ENCODE results near the gene ZBTB37.
A peak's percentile ranks its signal among the peaks of the same experiment; 100 is the strongest.
"Not testable (repeated sequence)": the region's sequence is repeated elsewhere in the genome, so short reads cannot be mapped to it uniquely, and the experiment has no call there.

The ZBTB37 gene

DNA sequence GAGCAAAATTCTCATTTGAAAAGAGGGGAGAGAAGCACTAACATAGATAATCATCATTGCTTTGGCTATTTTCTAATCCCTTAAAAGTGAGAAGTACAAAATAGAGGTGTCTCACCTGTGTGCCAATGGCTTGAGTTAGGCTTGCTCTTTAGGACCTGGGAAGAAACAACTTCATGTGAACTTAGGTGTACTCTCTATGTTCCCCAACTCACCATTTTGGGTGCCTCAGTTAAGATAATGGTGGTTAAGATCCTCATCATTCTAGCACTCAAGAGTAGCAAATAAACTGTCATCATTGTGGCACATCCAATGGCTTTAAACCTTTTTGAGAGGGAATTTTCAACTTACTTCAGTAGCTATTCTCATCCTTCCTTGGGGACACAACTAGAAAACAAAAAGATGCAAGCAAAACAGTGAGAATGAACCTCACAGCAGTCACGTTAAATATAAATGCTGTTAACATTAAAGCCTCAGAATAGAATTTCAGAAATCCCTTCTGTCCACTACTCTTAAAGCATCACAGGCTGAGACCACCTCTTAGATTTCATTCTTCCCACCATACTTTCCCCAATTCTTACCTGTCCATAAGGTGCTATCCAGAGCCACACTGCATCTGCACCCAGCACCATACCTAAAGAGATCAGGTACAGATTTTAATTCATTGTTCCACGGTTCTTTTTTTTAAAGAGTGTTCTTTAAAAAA lies 1.6 kb upstream of the ZBTB37 start:
- DNase-seq: no peak

- no peak for DNase-seq
These were observed 933 bp upstream of the ZBTB37 start for GRCh38 chr1:173867141-173867752.

GRCh38 chr1:173867753-173868265 lies 371 bp upstream of the ZBTB37 start, which contains the start of gene GAS5:
Gene GAS5, minus strand, starts transcription at chr1:173867989.
- peak; percentile 97 for DNase-seq

DNA sequence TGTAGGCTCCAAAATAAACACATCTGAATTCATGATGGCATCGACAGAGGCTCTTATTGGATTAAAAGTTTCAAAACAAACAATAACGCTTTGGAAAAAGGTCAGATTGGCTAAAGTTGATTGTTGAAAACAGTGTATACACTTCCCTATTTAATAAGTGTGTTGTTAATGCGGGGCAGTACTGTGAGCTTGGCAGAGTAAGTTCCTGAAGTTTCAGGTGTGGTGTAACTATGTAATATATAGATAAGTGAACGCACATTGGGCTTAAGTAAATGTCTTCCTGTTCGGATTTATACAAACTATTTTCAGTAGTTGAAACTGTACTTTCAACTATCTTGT lies 810 bp downstream of the ZBTB37 start:
- peak; percentile 79 for DNase-seq

DNA sequence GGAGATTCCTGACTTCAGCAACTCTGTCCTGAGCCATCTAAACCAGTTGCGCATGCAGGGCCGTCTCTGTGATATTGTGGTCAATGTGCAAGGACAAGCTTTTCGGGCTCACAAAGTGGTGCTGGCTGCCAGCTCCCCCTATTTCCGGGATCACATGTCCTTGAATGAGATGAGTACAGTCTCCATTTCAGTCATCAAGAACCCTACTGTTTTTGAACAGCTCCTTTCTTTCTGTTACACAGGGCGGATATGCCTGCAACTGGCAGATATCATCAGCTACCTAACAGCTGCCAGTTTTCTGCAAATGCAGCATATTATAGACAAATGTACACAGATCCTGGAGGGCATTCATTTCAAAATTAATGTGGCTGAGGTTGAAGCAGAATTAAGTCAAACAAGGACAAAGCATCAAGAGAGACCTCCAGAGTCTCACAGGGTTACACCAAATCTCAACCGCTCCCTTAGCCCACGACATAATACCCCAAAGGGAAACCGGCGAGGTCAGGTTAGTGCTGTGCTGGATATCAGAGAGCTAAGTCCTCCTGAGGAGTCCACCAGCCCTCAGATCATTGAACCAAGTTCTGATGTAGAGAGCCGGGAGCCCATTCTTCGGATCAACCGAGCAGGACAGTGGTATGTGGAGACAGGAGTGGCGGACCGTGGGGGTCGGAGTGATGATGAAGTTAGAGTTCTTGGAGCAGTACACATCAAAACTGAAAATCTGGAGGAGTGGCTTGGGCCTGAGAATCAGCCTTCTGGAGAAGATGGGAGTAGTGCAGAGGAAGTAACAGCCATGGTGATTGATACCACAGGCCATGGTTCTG lies 2.3 kb downstream of the ZBTB37 start:
- DNase-seq: peak; percentile 15

DNA sequence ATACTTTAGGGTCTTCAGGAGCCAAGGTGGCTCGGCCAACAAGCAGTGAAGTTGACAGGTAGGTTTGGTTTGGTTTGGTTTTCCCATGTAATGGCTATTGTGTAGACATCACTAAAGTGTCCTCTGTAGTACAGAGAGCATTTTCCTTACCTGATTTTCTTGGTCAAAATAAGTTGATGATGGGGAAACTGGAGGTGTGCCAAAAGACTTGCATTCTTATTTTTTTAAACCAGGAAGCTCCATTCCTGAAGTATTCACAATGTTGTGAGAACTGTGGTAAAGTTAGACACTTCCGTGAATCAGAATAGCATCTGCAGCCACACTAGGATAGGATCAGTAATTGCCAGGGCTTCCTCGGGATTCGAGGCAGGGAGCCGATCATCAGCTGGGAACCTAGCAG lies 2.9 kb downstream of the ZBTB37 start:
- no peak for DNase-seq

- no peak for DNase-seq
These were observed 3.3 kb downstream of the ZBTB37 start for GRCh38 chr1:173871500-173871899.

GRCh38 chr1:173876732-173877131 lies 8.6 kb downstream of the ZBTB37 start:
- DNase-seq: no peak

DNA sequence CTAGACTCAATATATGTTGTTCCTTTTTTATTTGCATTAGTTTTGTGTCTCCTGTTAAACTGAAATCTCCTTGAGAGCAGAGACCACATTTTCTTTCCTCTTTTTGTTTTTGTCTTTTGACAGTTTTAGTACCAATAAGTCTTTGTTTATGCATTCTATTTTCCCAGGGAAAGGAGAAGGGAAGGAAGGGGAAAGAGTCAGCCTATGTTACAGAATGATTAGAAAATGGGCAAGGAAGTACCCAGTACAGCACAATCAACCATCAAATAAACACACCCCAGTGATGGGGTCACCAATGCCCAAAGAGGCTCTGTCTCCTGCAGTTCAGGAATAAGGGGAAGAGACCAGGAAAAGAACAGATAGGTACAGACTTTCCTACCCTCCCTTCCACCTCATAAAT lies 10.1 kb downstream of the ZBTB37 start:
- no peak for DNase-seq

DNA sequence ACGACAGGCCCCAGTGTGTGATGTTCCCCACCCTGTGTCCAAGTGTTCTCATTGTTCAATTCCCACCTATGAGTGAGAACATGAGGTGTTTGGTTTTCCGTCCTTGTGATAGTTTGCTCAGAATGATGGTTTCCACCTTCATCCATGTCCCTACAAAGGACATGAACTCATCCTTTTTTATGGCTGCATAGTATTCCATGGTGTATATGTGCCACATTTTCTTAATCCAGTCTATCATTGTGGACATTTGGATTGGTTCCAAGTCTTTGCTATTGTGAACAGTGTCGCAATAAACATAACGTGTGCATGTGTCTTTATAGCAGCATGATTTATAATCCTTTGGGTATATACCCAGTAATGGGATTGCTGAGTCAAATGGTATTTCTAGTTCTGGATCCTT lies 12.9 kb downstream of the ZBTB37 start:
- DNase-seq: not testable (repeated sequence)

DNA sequence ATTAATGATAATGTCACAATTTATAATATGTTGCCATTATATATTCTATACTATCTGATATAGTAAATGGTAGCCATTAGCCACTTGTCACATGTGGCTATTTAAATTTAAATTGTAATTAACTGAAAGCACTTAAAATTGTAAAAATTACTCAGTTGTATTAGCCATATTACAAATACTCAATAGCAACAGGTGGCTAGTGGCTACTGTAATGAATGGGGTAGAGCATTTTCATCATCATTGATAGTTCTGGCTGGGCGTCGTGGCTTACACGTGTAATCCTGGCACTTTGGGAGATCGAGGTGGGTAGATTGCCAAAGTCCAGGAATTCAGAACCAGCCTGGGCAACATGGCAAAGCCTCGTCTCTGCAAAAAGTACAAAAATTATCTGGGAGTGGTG lies 16.5 kb downstream of the ZBTB37 start:
- DNase-seq: no peak

DNA sequence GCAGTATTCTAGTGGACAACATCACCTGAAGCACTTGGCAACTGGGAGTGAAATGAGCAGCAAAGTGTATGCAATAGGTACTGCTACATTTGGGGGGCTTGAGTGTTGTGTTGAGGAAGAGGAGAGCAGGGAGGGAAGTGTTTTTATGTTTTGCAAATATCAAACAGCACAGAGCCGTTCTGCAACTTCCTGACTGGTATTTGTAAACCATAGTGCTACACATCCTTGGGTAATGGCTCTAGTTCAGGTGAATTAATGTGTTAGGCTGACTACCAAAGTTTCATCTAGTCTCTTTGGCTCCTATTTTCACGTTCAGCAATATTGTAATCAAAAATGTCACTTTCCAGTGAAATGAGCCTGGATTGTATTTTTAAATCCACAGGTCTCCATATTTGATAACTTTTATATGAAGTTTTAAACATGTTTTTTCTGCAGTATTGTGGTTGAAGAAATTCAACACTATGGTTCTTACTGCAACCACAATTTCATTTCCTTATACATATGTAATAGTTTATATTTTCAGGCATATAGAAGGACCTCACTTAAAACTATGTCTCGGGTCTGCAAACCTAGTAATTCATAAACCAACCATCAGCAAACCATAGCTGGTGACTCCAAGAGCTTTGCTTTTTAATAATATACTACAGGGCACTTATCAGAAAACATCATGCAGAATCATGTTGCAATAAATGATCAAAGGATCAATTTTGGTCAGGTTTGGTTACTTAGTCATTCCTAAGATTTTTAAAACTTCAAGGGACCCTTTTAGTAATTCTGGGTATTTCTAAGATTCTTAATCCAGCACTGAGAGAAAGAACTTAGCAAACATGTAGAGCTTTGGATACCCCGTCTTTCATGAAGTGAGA lies 18.8 kb downstream of the ZBTB37 start:
- DNase-seq: no peak

- no peak for DNase-seq
These were observed 19.4 kb downstream of the ZBTB37 start for GRCh38 chr1:173887627-173888026.

DNA sequence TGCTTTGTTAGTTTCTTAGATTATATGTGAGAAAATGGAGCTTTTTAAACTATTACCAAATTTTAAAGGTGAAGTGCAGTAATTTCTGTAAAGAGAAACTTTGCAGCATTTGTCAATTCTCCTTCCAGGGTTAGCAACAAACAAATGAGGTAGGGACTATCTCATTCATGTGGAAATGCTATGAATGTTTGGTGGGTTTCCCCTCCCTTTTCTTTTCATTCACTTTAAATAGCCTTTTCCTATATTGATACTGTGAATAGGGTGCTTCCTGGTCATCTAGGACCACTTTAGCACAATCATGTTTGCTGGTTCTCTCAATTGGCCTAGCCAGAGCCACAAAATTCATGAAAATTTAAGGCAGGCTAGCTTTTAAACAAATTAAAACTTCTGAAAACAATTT lies 20.6 kb downstream of the ZBTB37 start:
- no peak for DNase-seq

- DNase-seq: no peak
These were observed 21.7 kb downstream of the ZBTB37 start for GRCh38 chr1:173889885-173890284.

DNA sequence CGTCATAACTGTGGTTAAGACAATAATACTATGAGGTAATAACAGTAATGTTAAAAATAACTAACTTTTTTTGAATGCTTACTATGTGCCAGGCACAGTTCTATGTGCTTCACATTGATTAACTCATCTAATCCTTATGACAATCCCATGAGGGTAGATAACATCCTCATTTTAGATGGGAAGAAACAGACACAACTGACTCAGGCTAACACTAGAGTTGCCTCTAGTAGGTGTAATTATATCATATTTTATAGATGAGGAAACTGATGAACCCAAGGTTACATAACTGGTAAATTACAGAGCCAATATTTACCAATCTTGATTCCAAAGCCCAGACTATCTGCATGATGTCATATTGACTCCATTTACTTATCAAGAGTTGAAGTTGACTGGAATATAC lies 25.4 kb downstream of the ZBTB37 start:
- DNase-seq: no peak

- DNase-seq: no peak
These were observed 26.0 kb downstream of the ZBTB37 start for GRCh38 chr1:173894189-173894588.

DNA sequence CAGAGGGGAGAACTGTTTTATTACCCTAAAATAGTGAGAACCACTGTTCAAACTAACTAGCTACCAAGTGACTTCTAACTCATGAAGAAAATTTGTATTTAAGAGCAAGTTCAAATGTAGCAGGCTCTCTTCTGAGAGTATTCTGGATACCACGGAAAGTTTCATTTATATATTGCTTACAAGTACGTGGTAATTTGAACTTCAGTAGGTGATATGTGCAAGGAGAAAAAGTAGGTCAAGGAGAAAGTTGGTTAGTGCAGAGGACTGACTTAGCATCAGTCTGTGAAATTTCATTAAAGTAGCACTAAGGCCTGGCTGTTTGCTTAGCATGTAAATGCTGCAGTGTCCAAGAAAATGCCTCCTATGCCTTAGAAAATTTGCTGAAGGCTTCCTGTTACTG lies 32.2 kb downstream of the ZBTB37 start:
- no peak for DNase-seq

DNA sequence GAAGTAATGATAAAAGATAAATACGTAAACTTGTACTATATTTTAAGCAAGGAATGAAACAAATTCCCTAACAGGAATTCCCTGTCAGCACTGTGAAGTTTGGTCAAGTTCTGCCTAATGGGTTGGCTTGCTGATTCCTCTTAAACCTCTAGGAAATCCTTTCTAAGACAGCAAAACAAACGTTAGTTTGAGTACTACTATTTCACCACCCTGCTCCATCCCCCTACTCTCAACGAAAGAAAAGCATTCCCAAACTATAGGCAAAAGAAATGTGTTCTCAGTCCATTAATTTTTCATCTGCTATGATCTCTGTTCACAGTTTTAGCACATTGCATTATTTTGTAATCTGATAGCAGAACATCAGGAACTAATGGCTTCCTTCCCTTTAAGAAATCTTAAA lies 32.8 kb downstream of the ZBTB37 start:
- no peak for DNase-seq

DNA sequence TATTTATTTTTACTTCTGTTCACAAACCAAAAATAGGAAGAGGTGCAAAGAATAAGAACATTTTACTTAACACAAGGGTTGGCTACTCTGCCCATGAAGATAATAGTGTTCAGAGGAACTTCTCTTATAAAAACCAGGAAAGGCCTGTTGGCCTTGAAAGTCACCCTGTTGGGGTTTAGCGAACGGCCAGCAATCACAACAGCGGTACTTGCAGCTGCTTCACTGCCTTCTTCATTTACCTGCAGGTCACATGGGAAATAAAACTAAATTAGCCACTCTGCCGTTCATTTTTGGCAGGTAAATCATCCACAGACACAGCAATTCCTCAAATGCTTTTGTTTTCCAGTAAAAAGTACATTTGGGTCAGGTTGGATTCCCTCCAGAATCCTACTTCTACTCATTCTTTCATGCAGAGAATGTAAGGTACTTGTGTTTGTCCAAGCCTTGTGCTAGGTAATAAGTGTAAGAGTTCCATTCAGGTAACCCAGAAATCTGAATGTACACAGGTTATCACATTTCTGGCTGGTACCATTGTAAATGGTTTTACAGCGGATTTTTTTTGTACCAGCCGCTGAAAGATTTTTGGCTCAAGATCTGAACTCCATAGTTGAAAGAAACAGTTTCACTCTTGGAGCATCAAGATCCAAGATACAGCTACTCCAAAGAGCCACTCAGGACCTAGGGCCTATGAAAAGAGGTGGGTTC lies 35.8 kb downstream of the ZBTB37 start:
- DNase-seq: no peak

GRCh38 chr1:173913111-173913510 lies 44.9 kb downstream of the ZBTB37 start:
- no peak for DNase-seq

- DNase-seq: peak; percentile 38
These were observed 46.2 kb downstream of the ZBTB37 start for GRCh38 chr1:173914366-173914871.
